Measurements from ENCODE around the gene CDT1. TPM values are rescaled to one million over a fixed set of nuclear protein-coding genes. Genes with fewer than 3 reads are reported as not detected.

The CDT1 gene
- total RNA-seq, 4 donors from 2014 or later, result 0.92 to 2.0 TPM; not detected in 2

GRCh38 chr16:88807626-88808453 lies 4.3 kb downstream of the CDT1 start:
- WGBS, 2 donors (ENCODE audit: low coverage in 1 of 2), result 87% methylated on average over 3 of the region's 26 CpGs; no CpG with 5 or more reads in 1 of the 2 donors
- no peak for TF ChIP-seq POLR2A (IDR thresholded peaks at IDR 0.05)
- TF ChIP-seq POLR2AphosphoS5 (IDR thresholded peaks at IDR 0.05), result no peak
- TF ChIP-seq CTCF (IDR thresholded peaks at IDR 0.05), result no peak
- TF ChIP-seq EP300 (IDR thresholded peaks at IDR 0.05), result no peak
- Histone ChIP-seq H3K4me1 (peaks cover 0 to 57% (median 27%) of the 10 kb centered on the region in 3 donors), H3K27me3 (peaks cover 13% of the 10 kb centered on the region), H3K27ac (no peak overlapping the region), H3K4me3 (no peak overlapping the region), H3K36me3 (peaks cover 0 to 27% of the 10 kb centered on the region in 2 donors), H3K9me3 (no peaks in the 10 kb centered on the region)
- ATAC-seq, result no peak

GRCh38 chr16:88809068-88809675 lies 5.6 kb downstream of the CDT1 start:
- no peak for ATAC-seq
- Histone ChIP-seq H3K27me3 (peaks cover 7% of the 10 kb centered on the region), H3K4me3 (no peak overlapping the region), H3K27ac (peak overlapping the region in 1 of 4 donors; percentile 93), H3K36me3 (peaks cover 0 to 27% of the 10 kb centered on the region in 2 donors), H3K9me3 (no peaks in the 10 kb centered on the region), H3K4me1 (peaks cover 0 to 53% (median 29%) of the 10 kb centered on the region in 3 donors)
- 100% methylated on average over 3 of the region's 10 CpGs for WGBS, 2 donors (ENCODE audit: low coverage in 1 of 2)
- TF ChIP-seq POLR2A (IDR thresholded peaks at IDR 0.05) (no peak), POLR2AphosphoS5 (IDR thresholded peaks at IDR 0.05) (no peak), CTCF (IDR thresholded peaks at IDR 0.05) (no peak)

GRCh38 chr16:88809676-88810165 lies 6.1 kb downstream of the CDT1 start:
- no peak overlapping the region for H3K4me3 ChIP-seq
- no CpG with 5 or more reads among the region's 10 CpGs for WGBS, 2 donors (ENCODE audit: low coverage in 1 of 2)
- H3K27me3 ChIP-seq, result peaks cover 1% of the 10 kb centered on the region
- H3K9me3 ChIP-seq, result no peaks in the 10 kb centered on the region
- peaks cover 0 to 48% (median 23%) of the 10 kb centered on the region in 3 donors for H3K4me1 ChIP-seq
- TF ChIP-seq CTCF (IDR thresholded peaks at IDR 0.05) (no peak), POLR2AphosphoS5 (IDR thresholded peaks at IDR 0.05) (no peak), EP300 (IDR thresholded peaks at IDR 0.05) (no peak), POLR2A (IDR thresholded peaks at IDR 0.05) (no peak)
- H3K36me3 ChIP-seq, result peaks cover 0 to 27% of the 10 kb centered on the region in 2 donors
- H3K27ac ChIP-seq, result peak overlapping the region in 2 of 4 donors; percentile 93 to 97
- ATAC-seq, result no peak

GRCh38 chr16:88810166-88810911 lies 6.8 kb downstream of the CDT1 start:
- Histone ChIP-seq H3K27ac (peak overlapping the region in 3 of 4 donors; percentile 90 to 97 (median 93)), H3K4me3 (peak overlapping the region; percentile 56 to 68), H3K36me3 (peaks cover 0 to 27% of the 10 kb centered on the region in 2 donors), H3K4me1 (peaks cover 0 to 45% (median 22%) of the 10 kb centered on the region in 3 donors), H3K27me3 (no peaks in the 10 kb centered on the region), H3K9me3 (no peaks in the 10 kb centered on the region)
- TF ChIP-seq EP300 (IDR thresholded peaks at IDR 0.05) (no peak), CTCF (IDR thresholded peaks at IDR 0.05) (no peak), POLR2AphosphoS5 (IDR thresholded peaks at IDR 0.05) (no peak), POLR2A (IDR thresholded peaks at IDR 0.05) (no peak)
- 33% methylated on average over 1 of the region's 12 CpGs; no CpG with 5 or more reads in 1 of the 2 donors for WGBS, 2 donors (ENCODE audit: low coverage in 1 of 2)
- ATAC-seq, result no peak
